HepG2 (cell line): ENCODE measurements around the gene KCNN2. TPM values are rescaled to one million over a fixed set of nuclear protein-coding genes. Genes with fewer than 3 reads are reported as not detected.

Experiments
- ATAC-seq: fragments of 200-7000 bp; cut with Tn5 transposase; 3 replicates; pipeline ENCODE4 v1.9.1; 2020; ENCODE audit warnings: mild to moderate bottlenecking, moderate library complexity
- Bru-seq: library from RNA; stranded (reverse); fragments of 400-500 nt; gene quantifications from one replicate; lab custom pipeline; 2021; lab: Mats Ljungman, UMichigan
- BruChase-seq, 2 experiments: library from RNA; stranded (reverse); fragments of 400-500 nt; gene quantifications; one replicate each; lab custom pipeline; 2021; lab: Mats Ljungman, UMichigan
- BruUV-seq: library from RNA; stranded (reverse); fragments of 400-500 nt; replicated peaks from 2 replicates; lab custom pipeline; 2021; lab: Mats Ljungman, UMichigan
- CTCF ChIA-PET: fragments of 300-600 bp; formaldehyde crosslinking; extraction: SDS; loops from one replicate; lab custom pipeline; 2021; ENCODE audit warnings: low total read pairs, inconsistent platforms, low intra/inter-chr PET ratio; lab: Yijun Ruan, JAX
- POLR2A ChIA-PET: fragments of 350-600 bp; sonication (Branson Sonifier 250); formaldehyde crosslinking; loops from one replicate; lab custom pipeline; 2020; ENCODE audit warnings: antibody characterized with exemption, inconsistent platforms; lab: Yijun Ruan, JAX
- DNase-seq: peaks from one replicate; pipeline ENCODE4 v3.0.0-alpha.2; 2015; ENCODE audit warnings: low spot score
- FAIRE-seq: peaks from 3 replicates; lab custom pipeline; 2011; peaks lifted over from hg19 to GRCh38; lab: Jason Lieb, UNC
- H2AFZ ChIP-seq: one replicate; pipeline ENCODE4 v1.6.1; 2011; ENCODE audit warnings: low read length, inconsistent platforms
- H3K27ac ChIP-seq: fragments of 300-600 bp; 3 replicates; pipeline ENCODE4 v1.8.0; 2011; ENCODE audit warnings: mixed run types, mild to moderate bottlenecking, mixed read lengths, low read length, inconsistent platforms; ENCODE audit not compliant: insufficient read depth; ENCODE audit errors: extremely low read length
- H3K27me3 ChIP-seq, 2 experiments: fragments of 200-600 bp in 1 of 2; 2 replicates in 1 of 2; 3 replicates in 1 of 2; pipeline versions ENCODE4 v1.6.0 to v1.8.0; 2011; ENCODE audit warnings: low read length in 2 of 2, mild to moderate bottlenecking in 2 of 2, moderate library complexity in 2 of 2, inconsistent platforms in 1 of 2; ENCODE audit not compliant: insufficient read depth in 2 of 2, control insufficient read depth in 1 of 2
- H3K36me3 ChIP-seq, 2 experiments: fragments of 200-600 bp in 1 of 2; replicated peaks in 1 of 2; 2 replicates in 1 of 2; 3 replicates in 1 of 2; pipeline versions ENCODE4 v1.5.1 to v1.8.0; 2011; ENCODE audit warnings: low read length in 2 of 2, inconsistent platforms in 1 of 2; ENCODE audit not compliant: insufficient read depth in 2 of 2, control insufficient read depth in 1 of 2
- H3K4me1 ChIP-seq: 2 replicates; pipeline ENCODE4 v1.5.1; 2012; ENCODE audit warnings: low read length, inconsistent platforms; ENCODE audit not compliant: insufficient read depth
- H3K4me2 ChIP-seq: 2 replicates; pipeline ENCODE4 v1.6.0; 2011; ENCODE audit warnings: low read depth, low read length, inconsistent platforms
- H3K4me3 ChIP-seq, 3 experiments: fragments of 200-600 bp in 1 of 3; sonication (generic), shearing (Covaris generic) in 1 of 3; replicated peaks in 1 of 3; 2 replicates each; pipeline ENCODE4 v1.5.1; 2011 to 2016; ENCODE audit warnings: low read length in 3 of 3, inconsistent platforms in 2 of 3, low read depth in 2 of 3, mild to moderate bottlenecking in 2 of 3, control low read depth in 1 of 3, mixed read lengths in 1 of 3; ENCODE audit not compliant: insufficient read depth in 1 of 3
- H3K79me2 ChIP-seq: one replicate; pipeline ENCODE4 v1.6.1; 2011; ENCODE audit warnings: low read length, inconsistent platforms; ENCODE audit not compliant: insufficient read depth
- H3K9ac ChIP-seq: 2 replicates; pipeline ENCODE4 v1.6.0; 2011; ENCODE audit warnings: mild to moderate bottlenecking, low read depth, low read length, inconsistent platforms; ENCODE audit not compliant: insufficient read depth
- H3K9me3 ChIP-seq: 2 replicates; pipeline ENCODE4 v1.5.1; 2012; ENCODE audit warnings: mild to moderate bottlenecking, low read length
- H4K20me1 ChIP-seq: 2 replicates; pipeline ENCODE4 v1.6.0; 2011; ENCODE audit warnings: inconsistent platforms, mild to moderate bottlenecking, low read length, moderate library complexity; ENCODE audit not compliant: insufficient read depth
- NFYB ChIP-seq: sonication (generic); formaldehyde crosslinking; IDR thresholded peaks from 2 replicates; pipeline ENCODE4 v1.4.0; 2020; ENCODE audit warnings: missing genetic modification reagents
- NFYC ChIP-seq: IDR thresholded peaks from 2 replicates; pipeline ENCODE4 v1.6.1; 2016; ENCODE audit warnings: missing genetic modification reagents, missing compliant biosample characterization
- SOX6 ChIP-seq, 2 experiments: fragments of 450-650 bp in 1 of 2; sonication (generic) in 1 of 2; formaldehyde crosslinking in 1 of 2; IDR thresholded peaks; 2 replicates each; pipeline versions ENCODE4 v1.4.0 to v1.6.1; 2017 to 2020; ENCODE audit warnings: antibody characterized with exemption in 1 of 2, mild to moderate bottlenecking in 1 of 2, missing genetic modification reagents in 1 of 2
- ZNF709 ChIP-seq: sonication (generic); formaldehyde crosslinking; IDR thresholded peaks from 2 replicates; pipeline ENCODE4 v1.5.0; 2020; ENCODE audit warnings: mild to moderate bottlenecking, missing genetic modification reagents
- WGBS: methylation state at CpG from one replicate; pipeline ENCODE4 v1.1.6; 2017; ENCODE audit warnings: low lambda C conversion rate; 5-methylcytosine and 5-hydroxymethylcytosine counted together
- in situ Hi-C: cut with HindIII; loops from 2 replicates; pipeline ENCODE4 v1.10.0; 2017; ENCODE audit warnings: low pct_unique_long_range_greater_than_20kb; ENCODE audit not compliant: extremely low pct_ligation_motif_present
- intact Hi-C: fragments of 100-400 bp; cut with micrococcal nuclease; formaldehyde crosslinking; loops from one replicate; pipeline ENCODE4 v1.10.0; 2022; ENCODE audit not compliant: unreplicated experiment
- long read RNA-seq, 2 experiments: library from RNA in 1 of 2; library from polyadenylated mRNA in 1 of 2; stranded (forward) in 1 of 2; unstranded in 1 of 2; transcript quantifications; one replicate each; pipeline ENCODE4 v2.0.0, GENCODE V29; 2019 to 2022
- polyA minus RNA-seq, 3 experiments: library from RNA; depleted of rRNA, polyadenylated mRNA; stranded (reverse); fragments of >200 nt; gene quantifications; 2 replicates each; pipeline ENCODE4 v1.2.3, GENCODE V29; 2011; ENCODE audit warnings: low replicate concordance in 1 of 3
- polyA plus RNA-seq, 8 experiments: library from polyadenylated mRNA; depleted of rRNA in 3 of 8; stranded (reverse) in 7 of 8; unstranded in 1 of 8; fragments of >200 nt; fragmentation: Illumina TruSeq in 4 of 8; extraction: Trizol in 4 of 8; gene quantifications; 2 replicates each; pipeline versions ENCODE4 v1.2.1 to v1.2.3, GENCODE V29; 2011 to 2016; ENCODE audit warnings: low read depth in 4 of 8, missing spikeins in 1 of 8, mixed read lengths in 1 of 8; ENCODE audit not compliant: insufficient read depth in 1 of 8
- total RNA-seq, 5 experiments: library from RNA; depleted of rRNA; stranded (reverse); fragments of >200 nt; fragmentation: Illumina TruSeq; extraction: Trizol; gene quantifications; 2 replicates each; pipeline ENCODE4 v1.2.3, GENCODE V29; 2016; ENCODE audit warnings: low read depth in 1 of 5
- TF ChIP-seq, protein P1 (sequence below): sonication (generic); formaldehyde crosslinking; IDR thresholded peaks from 2 replicates; pipeline ENCODE4 v1.9.0; 2022; ENCODE audit warnings: missing genetic modification reagents, mild to moderate bottlenecking, borderline replicate concordance
- TF ChIP-seq, protein P2 (sequence below): sonication (generic); formaldehyde crosslinking; IDR thresholded peaks from 2 replicates; pipeline ENCODE4 v1.4.0; 2020; ENCODE audit warnings: missing genetic modification reagents
- TF ChIP-seq, protein P3 (sequence below): sonication (generic); formaldehyde crosslinking; IDR thresholded peaks from 2 replicates; pipeline ENCODE4 v1.5.0; 2020; ENCODE audit warnings: mild to moderate bottlenecking, missing genetic modification reagents

KCNN2 gene
- not detected in 2 replicates for total RNA-seq (2016; rRNA removed; fragmentation: Illumina TruSeq; extraction: Trizol)
- total RNA-seq (2016; cell fraction: cytosol; rRNA removed; fragmentation: Illumina TruSeq; extraction: Trizol; ENCODE audit: low read depth), result 0.18 and 0.20 TPM in 2 replicates
- total RNA-seq (2016; cell fraction: insoluble cytoplasmic fraction; rRNA removed; fragmentation: Illumina TruSeq; extraction: Trizol), result not detected in 2 replicates
- total RNA-seq (2016; cell fraction: membrane; rRNA removed; fragmentation: Illumina TruSeq; extraction: Trizol), result 0.09 TPM in 1 of 2 replicates, not detected in the other
- total RNA-seq (2016; cell fraction: nucleus; rRNA removed; fragmentation: Illumina TruSeq; extraction: Trizol), result 0.12 TPM in 1 of 2 replicates, not detected in the other
- polyA plus RNA-seq (2011; rRNA removed), result not detected in 2 replicates
- polyA plus RNA-seq (2011; cell fraction: cytosol; rRNA removed), result 0.06 TPM in 1 of 2 replicates, not detected in the other
- 0.07 and 0.11 TPM in 2 replicates for polyA plus RNA-seq (2011; cell fraction: nucleus; rRNA removed)
- polyA plus RNA-seq (2012), result not detected in 2 replicates
- not detected in 2 replicates for polyA plus RNA-seq (2016; cell fraction: cytosol; fragmentation: Illumina TruSeq; extraction: Trizol; ENCODE audit: low read depth)
- not detected in 2 replicates for polyA plus RNA-seq (2016; cell fraction: insoluble cytoplasmic fraction; fragmentation: Illumina TruSeq; extraction: Trizol; ENCODE audit: low read depth)
- polyA plus RNA-seq (2016; cell fraction: membrane; fragmentation: Illumina TruSeq; extraction: Trizol; ENCODE audit: low read depth), result not detected in 2 replicates
- not detected in 2 replicates for polyA plus RNA-seq (2016; cell fraction: nucleus; fragmentation: Illumina TruSeq; extraction: Trizol; ENCODE audit: insufficient read depth, low read depth)
- 0.04 and 0.35 TPM in 2 replicates for polyA minus RNA-seq (2011; rRNA and poly(A)+ RNA removed; ENCODE audit: low replicate concordance)
- polyA minus RNA-seq (2011; cell fraction: cytosol; rRNA and poly(A)+ RNA removed), result not detected in 2 replicates
- polyA minus RNA-seq (2011; cell fraction: nucleus; rRNA and poly(A)+ RNA removed), result not detected in 2 replicates
- percentile 5 among the genes with signal in this experiment for Bru-seq, nascent RNA
- percentile 2 among the genes with signal in this experiment for BruChase-seq, experiment 1, labeled RNA remaining after a 6-hour chase
- percentile 3 among the genes with signal in this experiment for BruChase-seq, experiment 2, labeled RNA remaining after a 2-hour chase
- long read RNA-seq, experiment 1, result 0 reads
- long read RNA-seq, experiment 2, result 0 reads

DNA sequence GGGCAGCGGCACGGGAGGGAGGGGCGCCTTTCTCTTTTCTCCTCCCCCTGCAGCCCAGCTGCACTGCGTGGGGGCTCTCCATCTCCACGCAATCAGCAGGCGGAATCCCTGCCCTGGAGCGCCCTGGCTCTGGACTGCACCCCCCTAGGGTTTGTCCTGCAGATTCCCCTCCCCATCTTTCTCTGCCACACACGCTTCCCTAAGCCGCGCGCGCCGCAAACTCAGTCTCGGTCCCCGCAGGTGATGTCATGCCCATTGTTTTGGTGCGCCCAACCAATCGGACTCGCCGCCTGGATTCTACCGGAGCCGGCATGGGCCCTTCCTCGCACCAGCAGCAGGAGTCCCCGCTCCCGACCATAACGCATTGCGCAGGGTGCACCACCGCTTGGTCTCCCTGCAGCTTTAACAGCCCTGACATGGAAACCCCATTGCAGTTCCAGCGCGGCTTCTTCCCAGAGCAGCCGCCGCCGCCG is at the start of gene KCNN2:
KCNN2 (plus strand) TSS at position 347 of the 473 bp plus-strand sequence; CDS start at position 417, 70 bp downstream.
- no peak for FAIRE-seq
- peaks cover 2 to 13% of the 10 kb centered on the region in 2 experiments; a peak in 3 of 5 replicates for H3K27me3 ChIP-seq
- CTCF ChIA-PET, result no interaction called here
- no peaks in the 10 kb centered on the region for H3K9me3 ChIP-seq
- intact Hi-C loops (no loop called here), in situ Hi-C loops (no loop called here)
- TF ChIP-seq ZNF709 (CRISPR knock-in tag), result no peak
- TF ChIP-seq SOX6 (IDR thresholded peaks at IDR 0.05), result no peak
- 0 out of 2 replicates have a peak, but pooled peaks have one; percentile 13 for TF ChIP-seq SOX6 (CRISPR knock-in tag; IDR thresholded peaks at IDR 0.05)
- TF ChIP-seq NFYC (CRISPR knock-in tag), result peak; percentile 18; the same call in 1 of the 2 replicates
- TF ChIP-seq, protein P1, sequence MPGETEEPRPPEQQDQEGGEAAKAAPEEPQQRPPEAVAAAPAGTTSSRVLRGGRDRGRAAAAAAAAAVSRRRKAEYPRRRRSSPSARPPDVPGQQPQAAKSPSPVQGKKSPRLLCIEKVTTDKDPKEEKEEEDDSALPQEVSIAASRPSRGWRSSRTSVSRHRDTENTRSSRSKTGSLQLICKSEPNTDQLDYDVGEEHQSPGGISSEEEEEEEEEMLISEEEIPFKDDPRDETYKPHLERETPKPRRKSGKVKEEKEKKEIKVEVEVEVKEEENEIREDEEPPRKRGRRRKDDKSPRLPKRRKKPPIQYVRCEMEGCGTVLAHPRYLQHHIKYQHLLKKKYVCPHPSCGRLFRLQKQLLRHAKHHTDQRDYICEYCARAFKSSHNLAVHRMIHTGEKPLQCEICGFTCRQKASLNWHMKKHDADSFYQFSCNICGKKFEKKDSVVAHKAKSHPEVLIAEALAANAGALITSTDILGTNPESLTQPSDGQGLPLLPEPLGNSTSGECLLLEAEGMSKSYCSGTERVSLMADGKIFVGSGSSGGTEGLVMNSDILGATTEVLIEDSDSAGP, result peak; percentile 61; the same call in 1 of the 2 replicates
- TF ChIP-seq NFYB (CRISPR knock-in tag), result peak; percentile 44; the same call in 1 of the 2 replicates
- TF ChIP-seq, protein P2, sequence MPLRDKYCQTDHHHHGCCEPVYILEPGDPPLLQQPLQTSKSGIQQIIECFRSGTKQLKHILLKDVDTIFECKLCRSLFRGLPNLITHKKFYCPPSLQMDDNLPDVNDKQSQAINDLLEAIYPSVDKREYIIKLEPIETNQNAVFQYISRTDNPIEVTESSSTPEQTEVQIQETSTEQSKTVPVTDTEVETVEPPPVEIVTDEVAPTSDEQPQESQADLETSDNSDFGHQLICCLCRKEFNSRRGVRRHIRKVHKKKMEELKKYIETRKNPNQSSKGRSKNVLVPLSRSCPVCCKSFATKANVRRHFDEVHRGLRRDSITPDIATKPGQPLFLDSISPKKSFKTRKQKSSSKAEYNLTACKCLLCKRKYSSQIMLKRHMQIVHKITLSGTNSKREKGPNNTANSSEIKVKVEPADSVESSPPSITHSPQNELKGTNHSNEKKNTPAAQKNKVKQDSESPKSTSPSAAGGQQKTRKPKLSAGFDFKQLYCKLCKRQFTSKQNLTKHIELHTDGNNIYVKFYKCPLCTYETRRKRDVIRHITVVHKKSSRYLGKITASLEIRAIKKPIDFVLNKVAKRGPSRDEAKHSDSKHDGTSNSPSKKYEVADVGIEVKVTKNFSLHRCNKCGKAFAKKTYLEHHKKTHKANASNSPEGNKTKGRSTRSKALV (CRISPR knock-in tag), result peak; percentile 60
- TF ChIP-seq, protein P3, sequence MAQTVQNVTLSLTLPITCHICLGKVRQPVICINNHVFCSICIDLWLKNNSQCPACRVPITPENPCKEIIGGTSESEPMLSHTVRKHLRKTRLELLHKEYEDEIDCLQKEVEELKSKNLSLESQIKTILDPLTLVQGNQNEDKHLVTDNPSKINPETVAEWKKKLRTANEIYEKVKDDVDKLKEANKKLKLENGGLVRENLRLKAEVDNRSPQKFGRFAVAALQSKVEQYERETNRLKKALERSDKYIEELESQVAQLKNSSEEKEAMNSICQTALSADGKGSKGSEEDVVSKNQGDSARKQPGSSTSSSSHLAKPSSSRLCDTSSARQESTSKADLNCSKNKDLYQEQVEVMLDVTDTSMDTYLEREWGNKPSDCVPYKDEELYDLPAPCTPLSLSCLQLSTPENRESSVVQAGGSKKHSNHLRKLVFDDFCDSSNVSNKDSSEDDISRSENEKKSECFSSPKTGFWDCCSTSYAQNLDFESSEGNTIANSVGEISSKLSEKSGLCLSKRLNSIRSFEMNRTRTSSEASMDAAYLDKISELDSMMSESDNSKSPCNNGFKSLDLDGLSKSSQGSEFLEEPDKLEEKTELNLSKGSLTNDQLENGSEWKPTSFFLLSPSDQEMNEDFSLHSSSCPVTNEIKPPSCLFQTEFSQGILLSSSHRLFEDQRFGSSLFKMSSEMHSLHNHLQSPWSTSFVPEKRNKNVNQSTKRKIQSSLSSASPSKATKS (CRISPR knock-in tag), result no peak
- H2AFZ ChIP-seq, result no peak within 1 kb of the TSS
- H3K9ac ChIP-seq, result no peak within 1 kb of the TSS
- no peaks in the 10 kb centered on the region for H3K36me3 ChIP-seq
- no peaks in the 10 kb centered on the region for H4K20me1 ChIP-seq
- DNase-seq, result peak; percentile 23
- BruUV-seq, result no TSS peak
- WGBS, result 44% methylated on average over 29 of the region's 33 CpGs
- peak; percentile 80 for ATAC-seq
- POLR2A ChIA-PET, result no interaction called here
- H3K4me2 ChIP-seq, result peak within 1 kb of the TSS; percentile 18; the same call in 1 of the 2 replicates
- H3K79me2 ChIP-seq, result no peaks in the 10 kb centered on the region
- H3K27ac ChIP-seq, result no peak within 1 kb of the TSS
- H3K4me1 ChIP-seq, result no peaks in the 10 kb centered on the region
- H3K4me3 ChIP-seq, result peak within 1 kb of the TSS in 2 of 3 experiments; percentile 16 to 46; a peak in 2 of 6 replicates
